DMS 273 (cell line): ENCODE measurements around the gene MCF2L2.
"Not testable (repeated sequence)": the region's sequence is repeated elsewhere in the genome, so short reads cannot be mapped to it uniquely, and the experiment has no call there.

ENCODE experiments used
- DNase-seq: peaks from one replicate; lab custom pipeline; 2025; ENCODE audit not compliant: unreplicated experiment; lab: John Stamatoyannopoulos, UW

The MCF2L2 gene, protein sequence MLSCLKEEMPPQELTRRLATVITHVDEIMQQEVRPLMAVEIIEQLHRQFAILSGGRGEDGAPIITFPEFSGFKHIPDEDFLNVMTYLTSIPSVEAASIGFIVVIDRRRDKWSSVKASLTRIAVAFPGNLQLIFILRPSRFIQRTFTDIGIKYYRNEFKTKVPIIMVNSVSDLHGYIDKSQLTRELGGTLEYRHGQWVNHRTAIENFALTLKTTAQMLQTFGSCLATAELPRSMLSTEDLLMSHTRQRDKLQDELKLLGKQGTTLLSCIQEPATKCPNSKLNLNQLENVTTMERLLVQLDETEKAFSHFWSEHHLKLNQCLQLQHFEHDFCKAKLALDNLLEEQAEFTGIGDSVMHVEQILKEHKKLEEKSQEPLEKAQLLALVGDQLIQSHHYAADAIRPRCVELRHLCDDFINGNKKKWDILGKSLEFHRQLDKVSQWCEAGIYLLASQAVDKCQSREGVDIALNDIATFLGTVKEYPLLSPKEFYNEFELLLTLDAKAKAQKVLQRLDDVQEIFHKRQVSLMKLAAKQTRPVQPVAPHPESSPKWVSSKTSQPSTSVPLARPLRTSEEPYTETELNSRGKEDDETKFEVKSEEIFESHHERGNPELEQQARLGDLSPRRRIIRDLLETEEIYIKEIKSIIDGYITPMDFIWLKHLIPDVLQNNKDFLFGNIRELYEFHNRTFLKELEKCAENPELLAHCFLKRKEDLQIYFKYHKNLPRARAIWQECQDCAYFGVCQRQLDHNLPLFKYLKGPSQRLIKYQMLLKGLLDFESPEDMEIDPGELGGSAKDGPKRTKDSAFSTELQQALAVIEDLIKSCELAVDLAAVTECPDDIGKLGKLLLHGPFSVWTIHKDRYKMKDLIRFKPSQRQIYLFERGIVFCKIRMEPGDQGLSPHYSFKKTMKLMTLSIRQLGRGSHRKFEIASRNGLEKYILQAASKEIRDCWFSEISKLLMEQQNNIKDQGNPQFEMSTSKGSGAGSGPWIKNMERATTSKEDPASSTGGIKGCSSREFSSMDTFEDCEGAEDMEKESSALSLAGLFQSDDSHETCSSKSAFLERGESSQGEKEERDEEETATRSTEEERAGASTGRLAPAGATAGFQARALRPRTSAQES

DNA sequence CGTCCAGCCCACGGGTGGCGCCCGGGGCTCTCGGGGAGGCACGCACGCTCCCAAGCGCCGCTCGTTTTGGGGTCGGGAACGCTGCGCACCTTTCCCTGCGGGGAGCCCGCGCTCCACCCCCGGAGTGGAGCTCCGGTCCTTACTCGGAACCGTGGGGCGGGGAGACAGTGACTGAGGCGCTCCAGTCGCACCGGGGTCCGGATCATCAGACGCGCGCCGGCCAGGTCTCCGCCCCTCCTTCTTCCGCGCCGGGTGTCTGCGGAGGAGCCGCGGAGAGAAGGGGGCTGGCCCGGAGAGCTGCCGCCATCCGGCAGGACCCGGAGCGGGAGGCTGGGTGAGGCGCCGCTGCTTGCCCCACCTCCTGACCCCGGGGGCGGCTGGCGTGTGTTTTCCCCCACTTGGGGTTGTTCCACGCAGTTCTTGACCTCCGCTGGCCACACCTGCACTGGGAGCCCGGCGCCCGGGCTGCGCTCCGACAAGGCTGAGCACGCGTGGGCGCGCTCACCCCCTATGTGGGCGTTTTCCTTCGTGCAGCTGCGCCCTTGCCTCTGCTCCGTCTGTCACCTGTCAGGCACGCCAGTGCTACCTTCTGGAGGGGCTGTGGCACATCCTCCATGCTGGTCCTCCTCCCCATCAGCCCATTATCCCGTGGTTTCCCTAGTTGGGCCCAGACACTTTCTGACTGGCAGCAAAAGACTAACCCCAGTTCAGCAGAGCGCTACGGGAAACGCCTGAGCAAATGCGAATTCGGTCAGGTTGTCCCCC, at the start of gene MCF2L2:
TSS of gene MCF2L2 (minus strand) at position 173 of the 765 bp plus-strand sequence. CDS start 642 bp downstream, outside the sequence.
- DNase-seq: peak; percentile 76

DNA sequence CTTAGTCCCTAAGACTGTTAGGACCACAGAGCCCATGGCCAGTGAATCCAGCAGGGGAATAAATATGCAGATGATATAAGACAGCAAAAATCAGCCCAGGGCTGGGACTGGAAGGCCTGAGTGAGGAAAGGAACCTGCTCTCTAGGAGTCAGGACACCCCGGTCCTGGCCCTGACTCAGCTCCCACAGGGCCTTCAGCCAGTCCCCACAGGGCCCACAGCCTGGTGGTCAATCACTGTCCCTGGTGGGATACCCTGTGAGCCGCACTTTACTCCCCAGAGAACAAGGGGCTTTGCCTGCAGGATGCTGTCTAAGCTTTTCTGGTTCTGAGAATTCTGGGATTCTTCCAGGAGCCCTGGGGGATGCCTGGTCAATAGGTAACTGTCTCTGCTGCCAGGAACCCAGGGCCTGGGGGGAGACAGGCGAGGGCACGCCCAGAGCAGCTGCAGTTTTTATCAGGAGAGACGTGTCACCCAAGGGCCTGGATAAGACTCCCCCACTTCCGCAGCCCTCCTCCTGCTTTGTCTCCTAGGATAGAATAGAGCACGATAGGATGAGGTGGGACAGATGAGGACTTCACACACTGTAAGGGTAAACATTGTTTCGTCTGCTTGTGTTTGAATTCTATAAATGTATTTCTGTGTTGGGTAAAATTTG, 49.5 kb upstream of the MCF2L2 start:
- no peak for DNase-seq

DNA sequence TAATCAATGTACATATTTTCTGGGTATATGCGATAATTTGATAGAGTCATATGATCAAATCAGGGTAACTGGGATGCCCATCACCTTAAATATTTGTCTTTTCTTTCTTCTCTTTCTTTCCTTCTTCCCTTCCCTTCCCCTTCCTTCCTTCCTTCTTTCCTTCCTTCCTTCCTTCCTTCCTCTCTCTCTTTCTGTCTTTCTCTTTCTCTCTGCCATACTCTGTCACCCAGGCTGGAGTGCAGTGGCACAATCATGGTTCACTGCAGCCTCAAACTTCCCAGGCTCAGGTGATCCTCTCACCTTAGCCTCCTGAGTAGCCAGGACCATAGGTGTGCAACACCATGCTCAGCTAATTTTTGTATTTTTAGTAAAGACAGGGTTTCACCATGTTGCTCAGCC, 47.3 kb upstream of the MCF2L2 start:
- DNase-seq: not testable (repeated sequence)

DNA sequence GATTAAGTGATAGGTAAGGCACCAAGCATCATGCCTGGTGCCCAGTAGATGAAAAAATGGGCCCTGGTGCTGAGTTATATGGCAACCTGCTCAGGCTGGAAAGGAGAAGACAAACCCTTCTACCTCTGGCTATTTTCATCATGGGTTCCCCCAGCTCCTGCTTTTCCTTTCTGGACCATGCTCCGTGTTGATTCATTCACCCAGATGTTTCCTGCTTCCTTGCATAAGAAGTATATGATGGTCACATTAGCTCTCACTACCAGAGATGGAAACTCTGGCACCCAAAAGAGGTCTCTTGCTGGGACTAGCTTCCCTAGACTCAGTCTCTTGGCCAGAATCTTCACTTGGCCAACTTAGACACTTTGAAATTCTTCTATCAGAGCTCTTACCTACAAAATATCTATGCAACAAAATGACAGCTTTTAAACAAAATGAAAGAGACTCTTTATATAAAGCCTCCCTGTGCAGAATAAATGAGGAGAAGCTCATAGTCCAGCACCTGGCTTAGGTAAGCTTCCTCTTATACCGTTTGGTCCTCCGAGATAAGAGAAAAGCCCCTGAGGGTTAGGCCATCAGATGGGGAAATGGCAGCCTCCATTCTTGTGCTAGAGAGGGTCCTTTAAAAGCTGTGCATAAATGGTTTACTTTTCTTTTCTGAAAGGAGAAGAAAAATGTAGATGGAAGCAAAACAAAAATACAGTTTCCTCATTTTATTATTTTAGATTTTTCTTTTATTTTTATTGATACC, 46.8 kb upstream of the MCF2L2 start:
- no peak for DNase-seq

DNA sequence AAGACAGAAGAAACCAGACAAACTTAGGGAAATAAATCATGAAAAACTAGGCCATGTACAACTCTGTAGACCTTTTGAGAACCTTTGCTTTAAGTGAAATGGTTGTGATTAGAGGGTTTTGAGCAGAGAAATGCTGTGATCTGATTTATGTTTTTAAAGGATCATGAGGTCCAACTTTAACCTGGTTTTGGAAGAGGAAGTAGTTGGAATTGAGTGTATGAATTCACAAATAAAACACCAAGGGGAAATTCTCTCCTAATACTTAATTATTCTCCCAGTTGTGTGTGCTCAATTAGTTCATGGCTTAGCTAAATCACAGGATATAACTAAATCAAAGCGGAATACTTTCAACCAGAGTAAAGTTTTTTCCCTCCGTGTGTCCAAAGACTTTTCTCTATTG, 45.5 kb upstream of the MCF2L2 start:
- no peak for DNase-seq

DNA sequence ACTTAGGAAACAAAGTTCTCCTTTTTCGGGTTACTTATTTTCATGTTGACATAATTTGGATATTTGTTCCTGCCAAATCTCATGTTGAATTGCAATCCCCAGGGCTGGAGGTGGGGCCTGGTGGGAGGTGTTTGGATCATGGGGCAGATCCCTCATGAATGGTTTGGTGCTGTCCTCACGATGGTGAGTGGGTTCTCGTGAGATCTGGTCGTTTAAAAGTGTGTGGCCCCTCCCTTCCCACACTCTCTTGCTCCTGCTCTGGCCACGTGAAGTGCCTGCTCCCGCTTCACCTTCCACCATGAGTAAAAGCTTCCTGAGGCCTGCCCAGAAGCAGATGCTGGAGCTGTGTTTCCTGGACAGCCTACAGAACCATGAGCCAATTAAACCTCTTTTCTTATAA, 43.7 kb upstream of the MCF2L2 start:
- no peak for DNase-seq

DNA sequence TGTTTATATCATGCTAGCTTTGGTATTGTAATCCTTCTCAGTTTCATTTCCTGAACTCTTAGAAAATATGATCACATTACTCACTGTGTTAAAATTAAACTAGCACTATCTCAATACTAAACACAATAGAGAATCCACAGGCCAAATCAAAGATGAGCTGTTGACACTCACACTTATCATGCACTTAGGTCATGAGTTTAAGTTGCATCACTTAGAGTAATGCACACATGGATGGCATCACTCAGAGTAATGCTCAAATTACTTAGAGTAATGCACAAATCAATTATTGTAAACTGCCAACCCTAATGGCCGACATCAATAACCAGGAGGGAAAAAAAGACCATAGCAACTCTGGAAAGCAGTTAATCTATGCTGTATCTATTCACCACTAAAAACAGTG, 40.0 kb upstream of the MCF2L2 start:
- no peak for DNase-seq

DNA sequence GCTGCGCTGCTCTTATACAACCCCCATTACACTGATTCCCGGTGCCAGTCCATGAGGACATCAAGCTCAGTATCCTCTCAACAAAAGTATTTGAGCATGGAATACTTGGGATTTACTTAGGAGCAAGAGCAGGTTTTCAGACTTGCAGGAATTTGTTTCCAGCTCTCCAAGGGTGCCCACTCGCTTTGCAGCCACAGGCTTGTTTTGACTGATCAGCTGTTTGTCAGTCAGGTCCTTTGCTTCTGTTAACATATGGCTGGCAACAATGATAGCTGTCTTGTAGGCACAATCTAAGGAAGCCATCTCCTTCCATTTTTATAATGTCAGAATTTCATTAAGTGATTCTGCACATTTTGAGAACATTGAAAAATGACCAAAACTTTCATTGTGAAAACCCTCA, 38.2 kb upstream of the MCF2L2 start:
- peak; percentile 34 for DNase-seq

DNA sequence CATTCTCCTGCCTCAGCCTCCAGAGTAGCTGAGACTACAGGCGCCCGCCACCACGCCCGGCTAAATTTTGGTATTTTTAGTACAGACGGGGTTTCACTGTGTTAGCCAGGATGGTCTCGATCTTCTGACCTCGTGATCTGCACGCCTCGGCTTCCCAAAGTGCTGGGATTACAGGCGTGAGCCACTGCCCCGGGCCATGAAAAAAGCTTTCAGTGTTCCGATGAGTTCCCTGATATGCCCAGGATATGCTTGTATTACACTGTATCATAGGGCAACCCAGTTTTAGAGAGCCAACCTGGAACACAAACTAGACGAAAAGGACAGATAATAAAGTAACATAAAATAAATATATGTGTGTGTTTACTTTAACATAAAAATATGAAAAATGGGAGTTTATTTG, 37.3 kb upstream of the MCF2L2 start:
- DNase-seq: not testable (repeated sequence)

DNA sequence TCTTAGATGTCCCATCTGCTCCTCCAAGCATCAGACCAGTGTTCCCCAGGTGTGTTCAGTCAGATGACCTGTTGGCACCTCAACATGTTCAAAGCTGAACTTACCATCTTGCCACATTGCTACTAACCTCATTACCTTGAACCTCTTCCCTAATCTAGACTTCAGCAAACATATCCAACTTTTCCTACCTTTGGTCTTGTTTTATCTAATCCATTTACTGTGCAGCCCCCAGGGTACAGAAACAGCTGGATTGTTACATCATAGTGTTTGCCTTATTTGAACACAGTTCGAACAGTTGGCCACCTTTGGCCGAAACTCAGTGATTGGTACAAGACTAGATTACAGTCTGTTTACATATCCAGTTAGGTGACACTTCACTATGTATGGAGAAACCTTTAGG, 36.1 kb upstream of the MCF2L2 start:
- no peak for DNase-seq

DNA sequence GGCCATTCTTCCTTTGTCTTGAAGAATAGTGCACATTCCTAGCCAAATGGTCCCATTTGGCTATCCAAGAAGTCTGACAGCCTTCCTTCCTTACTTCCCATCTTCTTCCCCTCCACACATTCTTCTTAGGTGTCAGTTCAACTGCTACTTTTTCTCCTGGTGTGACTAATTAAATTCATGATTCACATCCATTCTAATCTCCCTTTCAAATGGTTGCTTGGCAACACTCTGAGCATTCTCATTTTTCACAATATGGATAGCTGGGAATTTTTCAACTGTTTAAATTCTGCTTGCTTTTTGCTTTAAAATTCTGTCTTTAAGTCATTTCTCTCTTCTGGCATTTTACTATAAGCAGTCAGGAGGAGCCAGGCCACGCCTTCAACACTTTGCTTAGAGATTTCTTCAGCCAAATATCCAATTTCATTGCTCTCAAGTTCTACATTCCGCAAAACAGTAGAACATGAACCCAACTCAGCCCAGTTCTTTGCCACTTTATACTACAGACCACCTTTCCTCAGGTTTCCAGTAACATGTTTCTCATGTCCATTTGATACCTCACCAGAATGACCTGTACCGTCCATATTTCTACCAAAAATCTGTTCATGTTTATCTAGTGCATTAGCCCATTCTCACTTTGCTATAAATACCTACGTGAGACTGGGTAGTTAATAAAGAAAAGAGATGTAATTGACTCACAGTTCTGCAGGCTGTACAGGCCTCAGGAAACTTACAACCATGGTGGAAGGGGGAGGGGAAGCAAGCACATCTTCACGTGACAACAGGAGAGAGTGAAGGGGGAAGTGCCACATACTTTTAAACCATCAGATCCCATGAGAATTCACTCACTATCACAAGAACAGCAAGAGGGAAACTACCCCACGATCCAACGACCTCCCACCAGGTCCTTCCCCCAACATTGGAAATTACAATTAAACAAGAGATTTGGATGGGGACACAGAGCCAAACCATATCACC, 31.9 kb upstream of the MCF2L2 start:
- no peak for DNase-seq

DNA sequence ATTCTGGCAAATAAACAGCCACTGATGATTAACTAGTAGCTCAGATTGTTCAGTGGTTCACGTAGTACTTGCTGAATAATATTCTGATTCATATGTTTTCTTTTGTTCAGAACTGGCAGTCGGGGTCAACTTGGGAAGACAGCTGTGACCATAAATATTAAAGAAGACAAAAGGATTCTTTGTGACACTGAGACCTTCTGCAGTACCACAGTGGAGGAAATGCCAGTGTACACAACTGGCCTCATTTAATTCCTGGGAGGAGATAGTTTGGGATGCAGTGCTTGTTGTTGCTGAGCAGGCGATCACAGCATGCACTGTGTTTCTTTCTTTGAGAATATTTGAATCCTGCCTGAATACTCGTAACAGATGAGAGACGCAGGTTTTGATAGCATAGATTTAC, 26.7 kb upstream of the MCF2L2 start:
- no peak for DNase-seq

DNA sequence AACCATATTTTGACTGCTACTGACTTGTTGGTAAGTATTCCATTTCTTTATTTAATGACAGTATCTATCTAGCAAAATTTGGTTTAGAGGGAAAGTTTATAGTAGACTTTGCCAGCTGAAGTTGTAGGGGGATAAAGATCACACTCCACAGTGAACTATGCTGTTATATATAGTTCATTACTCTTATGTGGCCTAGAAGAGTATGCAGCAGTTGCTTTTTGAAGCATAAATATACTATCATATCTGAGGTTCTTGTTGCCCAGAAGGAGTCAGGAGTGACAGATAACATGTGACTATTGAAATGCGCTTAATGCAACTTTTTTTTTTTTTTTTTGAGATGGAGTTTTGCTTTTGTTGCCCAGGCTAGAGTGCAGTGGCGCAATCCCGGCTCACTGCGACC, 25.6 kb upstream of the MCF2L2 start:
- no peak for DNase-seq

DNA sequence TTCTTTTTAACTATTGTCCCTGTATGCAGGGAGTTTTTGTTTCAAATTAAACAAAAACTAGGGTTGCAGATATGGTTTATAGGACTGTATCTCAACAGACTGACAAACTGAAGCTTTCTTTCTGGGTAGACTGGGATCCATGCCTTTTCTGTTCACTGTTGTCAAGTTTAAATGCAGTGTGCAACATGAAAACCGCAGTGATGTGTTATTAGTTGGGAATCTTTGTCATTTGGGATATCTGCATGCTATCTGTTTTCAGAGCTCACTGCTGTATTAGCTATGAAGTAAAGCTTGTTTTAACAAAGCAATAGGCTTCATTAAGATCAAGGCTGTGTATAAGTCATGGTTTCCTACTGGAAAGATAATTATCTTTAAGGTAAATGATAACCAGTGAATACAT, 21.4 kb upstream of the MCF2L2 start:
- no peak for DNase-seq

DNA sequence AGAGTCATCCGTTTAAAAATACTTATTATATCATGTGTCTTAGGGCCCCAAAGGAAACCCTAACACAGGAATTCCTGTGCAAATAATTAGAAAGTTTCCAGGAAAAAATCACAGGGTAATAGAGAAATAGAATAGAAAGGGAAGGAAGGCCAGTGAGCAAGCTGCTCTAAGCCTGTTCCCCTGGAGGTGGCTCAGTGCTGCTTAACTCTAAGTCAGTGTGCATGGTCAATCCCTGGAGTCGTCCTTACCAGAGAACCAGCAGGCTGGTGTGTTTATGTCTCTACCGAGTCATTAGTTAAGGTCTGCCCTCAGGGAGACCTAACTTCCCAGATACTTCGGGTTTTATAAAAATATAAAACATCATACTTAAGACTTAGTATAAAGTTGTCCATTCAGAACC, 21.0 kb upstream of the MCF2L2 start:
- DNase-seq: peak; percentile 58

DNA sequence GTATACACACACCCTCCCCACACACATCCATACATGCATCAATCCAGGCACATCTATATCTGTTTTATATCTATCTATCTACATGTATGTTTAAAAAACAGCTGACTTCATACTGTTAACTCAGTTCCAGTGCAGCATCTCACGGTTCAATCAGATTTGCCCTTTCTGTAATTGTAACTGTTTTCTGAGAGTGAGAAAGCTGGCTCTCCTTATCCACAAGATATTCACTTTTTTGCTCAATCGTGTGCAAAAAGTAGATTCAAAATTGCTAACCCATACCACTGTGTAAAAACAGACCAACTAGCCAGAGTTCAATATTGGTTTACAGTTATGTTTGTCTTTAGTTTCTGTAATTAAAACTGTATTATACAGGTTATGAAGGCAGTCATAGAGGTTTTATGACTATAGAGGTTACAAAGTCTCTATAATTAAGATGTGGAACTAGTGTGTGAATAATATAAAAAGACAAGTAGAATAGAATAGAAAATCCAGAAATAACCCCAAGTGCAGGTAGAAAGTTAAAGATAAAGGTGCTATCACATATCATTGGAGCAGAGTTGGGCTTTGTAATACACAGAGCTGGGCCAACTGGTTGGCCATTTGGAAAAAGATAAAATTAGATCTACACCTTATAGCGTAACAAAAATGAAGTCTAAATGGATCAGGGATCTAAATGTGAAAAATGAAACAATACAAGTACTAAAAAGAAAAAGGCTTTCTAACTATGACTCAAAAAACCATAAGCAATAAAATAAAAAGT, 20.1 kb upstream of the MCF2L2 start:
- no peak for DNase-seq

DNA sequence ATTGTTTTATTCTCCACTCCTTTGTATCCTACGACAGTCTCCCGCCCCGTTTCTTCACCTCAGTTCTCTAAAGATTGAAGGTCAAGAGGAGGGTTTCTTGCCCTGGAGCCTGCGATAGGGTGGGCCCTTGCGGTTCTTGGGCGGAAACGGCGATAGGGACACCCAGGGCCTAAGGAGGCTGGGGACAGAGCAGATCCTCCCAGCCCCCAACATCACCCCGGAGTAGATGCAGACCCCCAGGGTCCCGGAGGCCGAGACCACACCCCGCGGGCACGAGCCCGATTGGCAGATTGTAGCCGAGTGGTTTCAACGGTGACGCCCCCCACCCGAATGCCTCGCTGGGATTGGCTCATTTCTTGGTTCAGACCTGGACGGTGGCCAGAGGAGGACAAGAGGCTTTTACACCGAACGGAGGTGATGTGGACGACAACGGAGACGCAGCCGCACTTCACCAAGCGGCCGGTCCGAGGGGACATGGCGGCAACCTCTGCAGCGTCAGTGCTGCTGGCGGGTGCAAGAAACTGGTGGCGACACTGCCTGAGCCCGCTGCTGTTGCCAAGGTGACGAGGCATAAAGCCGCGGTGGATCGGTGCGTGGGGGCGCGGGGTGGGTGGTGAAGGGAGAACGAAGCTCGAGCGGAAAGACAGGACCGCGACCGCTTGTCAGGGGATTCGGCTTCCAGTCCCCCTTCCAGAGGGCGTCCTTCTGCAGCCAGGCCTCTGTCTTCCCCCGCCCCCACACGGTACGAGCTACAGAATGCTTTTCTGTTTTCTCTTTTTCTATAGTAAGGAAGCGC, 19.0 kb upstream of the MCF2L2 start:
- peak; percentile 96 for DNase-seq
